Lower leg skin (tissue), 3 donors: ENCODE results near the gene TBC1D20.

Source experiments
- CTCF ChIP-seq, 3 donors: fragments of 450-650 bp; IDR thresholded peaks; one replicate each; pipeline ENCODE4 v1.5.1; 2016; ENCODE audit warnings: antibody characterized with exemption in 3 of 3, mild to moderate bottlenecking in 3 of 3, moderate library complexity in 2 of 3
- POLR2A ChIP-seq, 2 donors: fragments of 450-650 bp; IDR thresholded peaks; one replicate each; pipeline ENCODE4 v1.6.1; 2016 to 2017; ENCODE audit warnings: antibody characterized with exemption in 2 of 2, mild to moderate bottlenecking in 1 of 2, moderate library complexity in 1 of 2

- TF ChIP-seq CTCF (IDR thresholded peaks at IDR 0.05) (no peak), POLR2A (IDR thresholded peaks at IDR 0.05) (no peak)
These were observed 15.9 kb upstream of the TBC1D20 start for GRCh38 chr20:478010-478948.
